ENCODE data around the gene EXOC3L4.

- no peak for TF ChIP-seq CTCF (IDR thresholded peaks at IDR 0.05)
- no peak for TF ChIP-seq POLR2A (IDR thresholded peaks at IDR 0.05)
- no peak for TF ChIP-seq POLR2AphosphoS5 (IDR thresholded peaks at IDR 0.05)
- TF ChIP-seq EP300 (IDR thresholded peaks at IDR 0.05) = no peak
These were observed 15.5 kb upstream of the EXOC3L4 start for GRCh38 chr14:103078860-103079587.
